GM21447 (cell line): Measurements from ENCODE around the gene NFKBIL1.
"Not testable (repeated sequence)": the region's sequence is repeated elsewhere in the genome, so short reads cannot be mapped to it uniquely, and the experiment has no call there.

Source experiments
- ATAC-seq: cut with Tn5 transposase; IDR thresholded peaks from one replicate; pipeline ENCODE4 v1.9.1; 2021; ENCODE audit not compliant: unreplicated experiment

NFKBIL1 gene

GRCh38 chr6:31580438-31580740 lies 33.0 kb downstream of the NFKBIL1 start:
- no peak for ATAC-seq

- ATAC-seq = peak; percentile 46
Observed at GRCh38 chr6:31580807-31581433, 33.5 kb downstream of the NFKBIL1 start.

- no peak for ATAC-seq
Observed at GRCh38 chr6:31581434-31582229, 34.2 kb downstream of the NFKBIL1 start.

GRCh38 chr6:31582230-31582643 lies 34.8 kb downstream of the NFKBIL1 start, which contains the start of gene LTB:
Gene LTB, minus strand, starts transcription at chr6:31582424. Its CDS starts 7 bp downstream, at chr6:31582417.
- no peak for ATAC-seq

- no peak for ATAC-seq
Observed at GRCh38 chr6:31585491-31585890, 38.1 kb downstream of the NFKBIL1 start.

- no peak for ATAC-seq
Observed at GRCh38 chr6:31586008-31586407, 38.6 kb downstream of the NFKBIL1 start, which contains the start of gene LST1. Gene LST1, plus strand, starts transcription at chr6:31586277. Its CDS starts 1,023 bp downstream, at chr6:31587300.

GRCh38 chr6:31586599-31587281 lies 39.3 kb downstream of the NFKBIL1 start:
- no peak for ATAC-seq

- ATAC-seq = no peak
Observed at GRCh38 chr6:31587791-31588777, 40.7 kb downstream of the NFKBIL1 start.

- ATAC-seq = no peak
Observed at GRCh38 chr6:31588871-31589650, 41.7 kb downstream of the NFKBIL1 start.

GRCh38 chr6:31590691-31591090 lies 43.3 kb downstream of the NFKBIL1 start:
- ATAC-seq = not testable (repeated sequence)

GRCh38 chr6:31592396-31592771 lies 45.0 kb downstream of the NFKBIL1 start:
- ATAC-seq = no peak

GRCh38 chr6:31597006-31597405 lies 49.6 kb downstream of the NFKBIL1 start:
- no peak for ATAC-seq

GRCh38 chr6:31607317-31607716 lies 59.9 kb downstream of the NFKBIL1 start:
- ATAC-seq = no peak
